Measurements from ENCODE around the gene ABCF3.
A peak's percentile ranks its signal among the peaks of the same experiment; 100 is the strongest.

ABCF3 gene

DNA sequence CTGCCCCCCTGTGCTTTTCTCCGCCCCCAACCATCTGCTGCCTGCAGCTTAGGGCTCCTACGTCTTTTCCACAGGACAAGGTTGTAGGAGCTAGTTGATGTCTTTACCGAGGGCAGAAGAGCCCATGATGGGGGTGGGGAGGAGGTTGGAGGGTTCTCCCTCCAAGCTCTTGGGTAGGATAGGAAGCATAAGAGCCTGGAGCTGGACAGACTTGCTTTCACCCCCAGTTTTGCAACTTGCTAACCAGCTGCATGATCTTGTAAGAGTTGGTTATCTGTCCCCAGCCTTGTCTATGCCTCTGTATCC, 856 bp downstream of the ABCF3 start:
- no peak for DNase-seq (ENCODE audit: low read depth in 2 of 2)

DNA sequence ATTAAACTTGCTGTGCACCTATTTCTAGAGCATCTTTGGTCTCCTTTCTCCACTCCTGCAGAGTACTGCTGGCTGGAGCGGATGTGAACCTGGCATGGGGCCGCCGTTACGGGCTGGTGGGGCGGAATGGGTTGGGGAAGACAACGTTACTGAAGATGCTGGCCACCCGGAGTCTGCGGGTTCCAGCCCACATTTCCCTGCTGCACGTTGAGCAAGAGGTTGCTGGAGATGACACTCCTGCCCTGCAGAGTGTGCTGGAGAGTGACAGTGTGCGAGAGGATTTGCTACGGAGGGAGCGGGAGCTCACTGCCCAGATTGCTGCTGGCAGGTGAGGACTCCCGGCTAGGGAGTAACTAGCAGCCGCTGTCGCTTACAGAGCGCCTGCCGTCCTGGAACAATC, 2.1 kb downstream of the ABCF3 start:
- no peak for DNase-seq (ENCODE audit: low read depth in 2 of 2)

DNA sequence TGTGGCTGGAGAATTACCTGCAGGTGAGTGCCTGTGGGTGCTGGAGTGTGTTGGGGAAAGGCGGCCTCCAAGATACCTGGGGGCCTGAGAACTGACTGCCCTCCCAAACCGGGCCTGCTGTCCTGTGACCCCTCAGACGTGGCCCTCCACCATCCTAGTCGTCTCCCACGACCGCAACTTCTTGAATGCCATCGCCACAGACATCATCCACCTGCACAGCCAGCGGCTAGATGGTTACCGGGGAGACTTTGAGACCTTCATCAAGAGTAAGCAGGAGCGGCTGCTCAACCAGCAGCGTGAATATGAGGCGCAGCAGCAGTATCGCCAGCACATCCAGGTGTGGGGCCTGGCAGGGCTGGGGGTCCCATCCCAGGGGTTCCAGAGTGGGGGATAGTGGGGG, 3.4 kb downstream of the ABCF3 start:
- DNase-seq (ENCODE audit: low read depth in 2 of 2), result no peak

DNA sequence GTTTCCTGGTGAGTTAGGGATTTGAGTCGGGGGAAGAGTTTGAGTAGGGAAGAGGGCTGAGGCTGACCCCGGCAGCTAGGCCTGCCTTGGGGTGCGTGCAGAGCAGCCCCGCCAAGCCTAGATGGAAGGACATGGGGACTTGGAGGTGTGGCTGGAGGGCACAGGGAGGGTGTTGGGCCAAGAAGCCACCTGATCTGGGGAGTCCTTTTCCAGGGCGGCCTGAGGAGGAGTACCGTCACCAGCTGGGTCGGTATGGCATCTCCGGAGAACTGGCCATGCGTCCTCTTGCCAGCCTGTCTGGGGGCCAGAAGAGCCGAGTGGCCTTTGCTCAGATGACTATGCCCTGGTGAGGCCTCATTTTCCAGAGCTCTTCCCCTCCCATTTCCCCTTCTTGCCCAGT, 6.9 kb downstream of the ABCF3 start:
- no peak for DNase-seq (ENCODE audit: low read depth in 2 of 2)

DNA sequence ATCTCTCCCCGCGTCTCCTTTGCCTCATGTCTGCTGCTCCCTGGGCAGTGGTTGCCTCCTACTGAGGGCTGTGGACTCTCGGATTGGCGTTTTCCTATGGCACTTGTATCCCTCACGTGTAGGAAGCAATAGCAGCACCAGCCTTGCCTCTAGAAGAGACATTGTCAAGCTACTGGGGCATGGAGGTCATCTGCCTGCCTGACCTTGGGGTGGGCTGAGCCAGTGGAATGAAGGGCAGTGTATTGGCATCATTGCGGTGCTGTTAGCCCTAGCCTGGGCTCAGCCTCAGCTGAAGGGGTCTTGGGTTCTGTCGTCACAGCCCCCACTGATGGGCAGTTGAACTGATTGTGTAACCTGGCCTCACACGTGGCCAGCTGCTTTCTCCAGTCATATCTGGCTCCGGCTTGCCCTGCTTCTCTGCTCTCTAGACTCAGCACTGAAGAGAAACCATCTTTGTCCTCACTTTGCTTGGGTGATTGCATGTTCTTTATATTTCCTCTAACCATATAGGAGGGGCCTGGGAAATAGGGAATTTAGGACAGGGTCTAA, 8.1 kb downstream of the ABCF3 start:
- no peak for DNase-seq (ENCODE audit: low read depth in 2 of 2)

DNA sequence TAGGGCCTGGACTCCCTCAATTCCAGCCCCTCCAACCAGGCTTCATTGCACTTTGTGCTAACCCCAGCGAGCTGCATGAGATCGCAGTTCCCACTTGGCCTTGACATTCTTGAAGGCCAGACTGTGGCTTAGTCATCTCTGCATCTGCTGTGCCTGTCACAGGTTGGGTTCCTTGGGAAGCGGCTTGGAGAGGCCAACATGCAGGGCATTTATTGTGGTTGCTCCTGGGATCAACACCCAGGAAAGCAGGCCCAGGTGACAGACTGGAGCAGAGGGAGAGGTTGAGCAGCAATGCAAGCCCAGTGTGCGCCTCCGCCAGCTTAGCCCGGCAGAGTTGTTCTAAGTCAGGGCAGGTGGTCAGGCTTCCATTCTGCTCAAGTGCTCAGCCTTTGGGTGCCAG, 10.5 kb downstream of the ABCF3 start:
- no peak for DNase-seq (ENCODE audit: low read depth in 2 of 2)

DNA sequence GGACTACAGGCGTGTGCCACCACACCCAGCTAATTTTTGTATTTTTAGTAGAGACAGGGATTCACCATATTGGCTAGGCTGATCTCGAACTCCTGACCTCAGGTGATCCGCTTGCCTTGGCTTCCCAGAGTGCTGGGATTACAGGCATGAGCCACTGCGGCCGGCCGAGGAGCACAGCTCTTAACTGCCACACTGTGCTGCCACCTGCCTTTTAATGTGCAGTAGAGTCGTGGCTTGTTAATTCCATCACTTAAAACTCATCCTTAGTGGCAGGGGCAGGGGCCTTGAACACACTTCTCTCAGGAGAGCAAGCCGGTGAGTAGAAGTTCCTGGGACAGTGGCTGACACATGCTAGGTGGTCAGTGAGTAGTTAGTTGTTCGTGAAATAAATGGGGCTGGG, 12.5 kb downstream of the ABCF3 start:
- DNase-seq (ENCODE audit: low read depth in 2 of 2), result no peak

DNA sequence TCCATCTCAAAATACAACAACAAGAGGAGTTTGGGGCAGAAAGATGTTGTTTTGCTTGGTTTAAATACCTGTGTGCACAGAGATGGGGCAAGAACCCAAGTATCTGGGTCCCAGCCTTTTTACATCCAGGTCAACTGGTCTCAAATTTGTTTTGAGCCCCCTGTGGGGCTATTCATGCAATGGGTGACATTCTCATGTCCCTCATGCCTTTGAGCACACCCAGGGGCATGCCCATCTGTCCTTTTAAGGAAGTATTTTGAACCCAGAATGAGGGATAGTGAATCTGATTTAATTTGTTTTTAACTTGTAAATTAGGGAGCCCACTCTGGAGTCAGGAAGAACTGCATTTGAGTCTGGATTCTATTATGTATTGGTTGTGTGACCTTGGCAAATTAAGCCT, 14.8 kb downstream of the ABCF3 start:
- DNase-seq (ENCODE audit: low read depth in 2 of 2), result no peak

DNA sequence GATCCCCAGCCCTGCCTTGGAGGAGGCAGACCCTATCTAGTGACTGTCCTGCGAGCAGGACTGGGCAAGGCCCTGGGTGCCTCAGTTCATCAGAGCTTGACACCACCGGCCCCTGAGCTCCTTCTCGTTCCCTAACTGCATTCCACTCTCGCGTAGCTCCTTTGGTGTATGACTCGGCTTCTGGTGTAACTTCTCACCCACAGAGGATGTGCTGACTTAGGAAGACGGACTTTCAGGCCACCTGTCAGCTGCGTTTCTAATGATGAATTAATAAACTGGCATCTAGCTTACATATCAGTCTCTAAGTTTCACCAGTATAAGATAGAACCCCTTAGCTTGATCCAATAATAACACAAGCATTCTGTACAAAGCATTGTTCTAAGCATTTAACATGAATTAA, 17.5 kb downstream of the ABCF3 start:
- no peak for DNase-seq (ENCODE audit: low read depth in 2 of 2)

DNA sequence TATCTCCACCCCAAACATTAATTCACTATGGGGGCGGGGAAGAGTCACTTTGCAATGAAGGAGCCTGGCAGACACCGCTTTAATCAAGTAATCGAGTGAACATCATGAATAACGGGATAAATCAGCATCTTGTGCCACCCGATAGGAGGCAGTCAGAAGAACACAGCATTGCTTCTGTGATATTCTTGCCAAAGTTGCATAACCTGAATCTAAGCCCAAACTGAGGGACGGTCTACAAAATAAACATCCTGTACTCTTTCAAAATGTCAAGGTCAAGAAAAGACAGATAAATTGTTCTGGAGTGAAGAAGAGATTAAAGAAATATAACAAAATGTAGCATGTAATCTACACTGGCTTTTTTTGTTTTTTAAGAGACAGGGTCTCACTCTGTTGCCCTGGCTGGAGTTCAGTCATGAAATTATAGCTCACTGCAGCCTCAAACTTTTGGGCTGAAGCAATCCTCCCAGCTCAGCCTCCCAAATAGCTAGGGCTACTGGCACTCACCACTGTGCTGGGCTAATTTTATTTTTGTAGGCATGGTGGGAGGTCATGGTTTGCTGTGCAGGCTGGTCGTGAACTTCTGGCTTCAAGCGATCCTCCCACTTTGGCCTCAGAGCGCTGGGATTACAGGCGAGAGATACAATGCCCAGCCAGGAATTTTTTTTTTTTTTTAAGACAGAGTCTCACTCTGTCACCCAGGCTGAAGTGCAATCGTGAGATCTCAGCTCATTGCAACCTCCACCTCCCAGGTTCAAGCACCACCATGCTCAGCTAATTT, 23.3 kb downstream of the ABCF3 start:
- no peak for DNase-seq (ENCODE audit: low read depth in 2 of 2)

DNA sequence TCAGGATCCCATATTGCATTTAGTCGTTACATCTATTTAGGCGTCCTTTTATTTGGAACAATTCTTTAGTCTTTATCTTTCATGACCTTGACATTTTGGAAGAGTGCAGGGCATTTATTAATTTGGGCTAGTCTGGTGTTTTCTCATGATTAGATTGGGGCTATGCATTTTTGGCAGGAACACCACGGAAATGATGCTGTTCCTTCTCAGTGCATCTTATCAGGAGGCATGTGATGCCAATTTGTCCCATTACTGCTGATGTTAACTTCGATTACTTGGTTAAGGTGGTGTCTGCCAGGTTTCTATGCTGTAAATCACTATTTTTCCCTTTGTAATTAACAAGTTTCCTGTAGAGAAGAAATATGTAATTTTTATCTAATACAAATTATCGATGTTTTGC, 25.3 kb downstream of the ABCF3 start:
- no peak for DNase-seq (ENCODE audit: low read depth in 2 of 2)

DNA sequence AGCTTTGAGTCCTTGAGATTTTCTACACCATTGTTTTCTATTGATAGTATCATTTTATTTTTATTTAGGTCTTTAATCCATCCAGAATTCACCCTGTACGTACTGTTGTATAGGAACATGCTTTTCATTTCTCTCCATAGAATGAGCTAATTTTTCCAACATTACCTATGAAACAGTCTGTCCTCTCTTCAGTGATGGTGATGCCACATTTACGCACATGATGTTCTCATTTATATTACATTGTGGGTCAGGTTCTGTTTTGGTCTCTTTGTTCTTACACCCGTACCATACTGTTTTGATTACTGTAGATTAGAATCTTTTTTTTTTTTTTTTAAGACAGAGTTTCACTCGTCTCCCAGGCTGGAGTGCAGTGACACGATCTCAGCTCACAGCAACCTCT, 25.7 kb downstream of the ABCF3 start:
- DNase-seq (ENCODE audit: low read depth in 2 of 2), result no peak

DNA sequence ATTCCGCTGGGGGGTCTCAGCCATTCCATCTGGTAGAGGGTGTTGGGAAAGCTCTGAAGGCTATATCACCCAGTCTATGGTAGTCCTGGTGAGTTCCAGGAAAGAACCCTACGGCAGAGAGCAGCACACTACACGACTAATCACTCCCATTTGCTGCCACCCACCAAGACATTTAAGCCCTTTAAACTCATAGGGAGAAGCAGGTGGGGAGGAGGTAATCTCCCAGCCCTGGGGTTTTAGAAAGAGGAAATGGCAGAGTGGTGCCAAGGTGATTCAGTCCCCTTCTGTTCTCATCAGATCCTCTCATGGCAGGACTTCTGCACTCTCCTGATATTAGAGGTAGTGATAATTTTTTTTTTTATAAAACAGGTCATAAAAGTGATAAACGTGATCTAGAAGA, 32.8 kb downstream of the ABCF3 start:
- DNase-seq (ENCODE audit: low read depth in 2 of 2), result no peak

DNA sequence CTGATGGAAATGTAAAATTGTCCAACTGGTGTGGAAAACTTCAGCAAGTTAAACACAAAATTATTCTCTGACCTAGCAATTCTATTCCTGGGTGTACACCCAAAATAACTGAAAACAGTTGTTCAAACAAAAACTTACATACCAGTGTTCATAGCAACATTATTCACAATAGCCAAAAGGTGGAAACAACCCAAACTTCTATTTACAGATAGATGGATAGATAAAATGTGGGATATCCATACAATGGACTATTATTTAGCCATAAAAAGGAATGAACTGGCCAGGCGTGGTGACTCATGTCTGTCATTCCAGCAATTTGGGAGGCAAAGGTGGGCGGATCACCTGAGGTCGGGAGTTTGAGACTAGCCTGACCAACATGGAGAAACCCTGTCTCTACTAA, 36.5 kb downstream of the ABCF3 start:
- no peak for DNase-seq (ENCODE audit: low read depth in 2 of 2)

DNA sequence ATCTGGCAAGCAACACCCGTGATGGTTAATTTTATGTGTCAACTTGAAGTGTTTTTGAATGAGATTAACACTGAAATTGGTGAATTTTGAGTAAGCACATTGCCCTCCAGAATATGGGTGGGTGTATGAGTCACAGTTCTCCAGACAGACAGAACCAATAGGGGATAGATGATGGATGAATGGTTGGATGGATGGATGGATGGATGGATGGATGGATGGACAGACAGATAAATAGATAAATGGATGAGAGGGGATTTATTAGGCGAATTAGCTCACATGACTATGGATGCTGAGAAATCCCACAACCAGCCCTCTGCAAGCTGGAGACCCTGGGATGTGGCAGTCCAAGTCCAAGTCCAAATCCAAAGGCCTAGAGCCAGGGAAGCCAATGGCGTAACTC, 37.9 kb downstream of the ABCF3 start:
- DNase-seq (ENCODE audit: low read depth in 2 of 2), result no peak

DNA sequence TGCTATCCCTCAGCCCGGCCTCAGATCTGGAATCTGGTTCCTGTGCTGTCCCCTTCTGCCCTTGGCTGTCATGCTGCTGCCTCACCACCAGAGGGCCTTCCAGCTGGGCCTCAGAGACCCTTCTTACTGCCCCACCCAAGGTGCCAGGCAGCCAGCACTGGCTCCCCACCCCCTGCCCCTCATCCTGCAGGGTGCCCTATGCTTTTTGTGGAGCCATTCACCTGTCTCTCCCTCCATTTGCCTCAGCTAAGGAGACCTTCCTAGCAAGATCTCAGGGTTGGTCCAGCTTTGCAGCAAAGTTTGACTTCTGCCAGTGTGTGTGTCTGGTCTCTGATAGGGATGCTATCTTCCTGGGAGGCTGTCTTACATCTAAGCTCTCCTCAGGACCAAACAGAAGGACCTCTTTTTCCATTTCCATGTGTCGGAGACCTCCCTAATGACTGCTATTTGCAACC, 41.5 kb downstream of the ABCF3 start:
- DNase-seq (ENCODE audit: low read depth in 2 of 2), result peak in 1 of 2 donors; percentile 33

DNA sequence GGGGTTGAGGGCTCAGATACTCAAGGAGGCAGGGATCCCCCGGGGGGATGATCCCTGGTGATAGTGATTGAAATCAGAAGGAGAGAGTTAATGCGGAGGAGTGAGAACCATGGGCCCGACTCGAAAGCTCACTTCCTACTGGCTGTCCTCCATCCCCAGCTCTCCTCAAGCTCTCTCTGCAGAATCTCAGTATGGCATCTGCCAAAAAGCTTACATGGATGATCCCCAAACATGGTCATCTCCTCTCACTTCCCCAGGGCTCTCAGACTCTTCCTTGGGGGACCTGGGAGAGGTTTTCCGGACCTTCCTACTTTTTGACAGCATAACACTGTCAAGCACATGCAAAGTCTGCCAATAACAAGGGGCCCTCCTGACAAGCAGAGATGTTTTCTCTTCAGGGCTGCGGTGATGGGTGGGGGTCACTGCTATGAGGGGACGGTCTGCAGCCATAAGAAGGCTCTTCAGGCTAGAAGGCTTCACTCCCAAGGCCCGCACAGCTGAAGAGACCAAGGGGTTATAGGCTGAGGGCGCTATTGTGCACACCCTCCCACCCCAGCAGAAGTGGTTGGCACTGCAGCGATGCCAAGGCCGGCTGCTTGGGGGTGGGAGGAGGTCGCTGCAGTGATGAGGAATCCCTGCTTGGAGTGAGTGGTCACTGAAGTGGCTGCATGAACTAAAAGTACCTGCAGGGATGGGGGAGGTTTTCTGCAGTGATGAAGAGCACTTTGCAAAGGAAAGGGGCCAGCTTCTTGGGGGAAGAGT, 42.6 kb downstream of the ABCF3 start:
- no peak for DNase-seq (ENCODE audit: low read depth in 2 of 2)

DNA sequence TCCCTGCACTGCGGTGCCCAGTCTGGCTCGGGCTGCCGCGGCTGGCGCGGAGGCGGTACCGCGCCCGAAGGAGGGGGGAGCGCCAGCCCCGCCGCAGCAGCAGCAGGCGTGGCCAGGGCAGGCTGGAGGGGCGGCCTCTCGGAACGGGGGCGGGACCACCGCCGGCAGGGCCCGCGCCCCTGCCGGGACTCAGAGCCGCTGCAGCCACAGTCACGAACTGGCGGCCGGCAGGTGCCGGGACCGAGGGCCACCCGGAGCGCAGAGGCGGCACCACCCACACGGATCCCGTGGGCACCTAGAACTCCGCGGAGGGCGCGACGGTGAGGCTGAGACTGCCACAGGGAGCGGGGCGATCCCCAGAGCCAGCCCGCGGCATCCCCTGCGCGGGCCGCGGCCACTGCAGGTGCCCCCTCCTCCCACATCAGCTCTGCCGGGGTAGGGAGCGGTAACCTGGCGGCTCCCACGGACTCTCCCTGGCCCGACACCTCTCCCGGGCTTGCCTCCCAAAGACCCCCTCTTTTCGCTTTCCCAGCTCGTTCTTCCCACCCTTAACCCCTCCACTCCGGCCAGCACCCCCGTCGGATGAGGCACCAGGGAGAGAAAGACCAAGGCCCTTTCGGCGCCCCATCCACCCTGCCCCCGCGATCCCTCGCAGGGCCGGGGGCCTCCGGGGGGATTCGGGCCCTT, 43.5 kb downstream of the ABCF3 start, which contains the start of gene VWA5B2:
Gene VWA5B2, plus strand, starts transcription at position 192 of the 687 bp plus-strand sequence. CDS start 944 bp downstream, outside the sequence.
- DNase-seq (ENCODE audit: low read depth in 2 of 2), result peak; percentile 18 to 71

DNA sequence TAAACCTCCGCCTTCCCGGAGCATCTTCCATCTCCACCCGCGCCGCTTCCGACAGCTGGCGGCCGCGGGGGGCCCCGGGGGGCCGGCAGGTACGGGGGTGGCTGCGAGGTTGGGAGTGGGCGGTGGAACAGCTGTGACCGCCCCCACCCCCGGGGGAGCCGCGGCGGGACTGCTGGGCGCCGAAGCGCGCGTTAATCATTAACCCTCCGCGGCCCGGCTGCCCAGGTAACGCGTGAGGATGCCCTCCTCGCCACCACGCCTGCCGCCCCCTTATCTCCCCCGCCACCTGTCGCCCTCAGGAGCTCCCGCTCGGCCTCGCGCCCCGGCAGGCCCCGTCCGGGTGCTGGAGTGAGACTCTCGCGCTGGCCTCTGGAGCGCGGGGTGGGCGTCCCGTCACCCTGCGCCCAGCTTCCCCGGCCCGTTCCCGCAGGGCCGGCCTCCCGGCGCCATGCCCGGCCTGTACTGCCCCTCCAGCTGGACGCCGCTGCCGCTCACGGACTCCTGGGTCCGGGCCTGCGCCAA, 44.1 kb downstream of the ABCF3 start:
- peak in 1 of 2 donors; percentile 33 for DNase-seq (ENCODE audit: low read depth in 2 of 2)

DNA sequence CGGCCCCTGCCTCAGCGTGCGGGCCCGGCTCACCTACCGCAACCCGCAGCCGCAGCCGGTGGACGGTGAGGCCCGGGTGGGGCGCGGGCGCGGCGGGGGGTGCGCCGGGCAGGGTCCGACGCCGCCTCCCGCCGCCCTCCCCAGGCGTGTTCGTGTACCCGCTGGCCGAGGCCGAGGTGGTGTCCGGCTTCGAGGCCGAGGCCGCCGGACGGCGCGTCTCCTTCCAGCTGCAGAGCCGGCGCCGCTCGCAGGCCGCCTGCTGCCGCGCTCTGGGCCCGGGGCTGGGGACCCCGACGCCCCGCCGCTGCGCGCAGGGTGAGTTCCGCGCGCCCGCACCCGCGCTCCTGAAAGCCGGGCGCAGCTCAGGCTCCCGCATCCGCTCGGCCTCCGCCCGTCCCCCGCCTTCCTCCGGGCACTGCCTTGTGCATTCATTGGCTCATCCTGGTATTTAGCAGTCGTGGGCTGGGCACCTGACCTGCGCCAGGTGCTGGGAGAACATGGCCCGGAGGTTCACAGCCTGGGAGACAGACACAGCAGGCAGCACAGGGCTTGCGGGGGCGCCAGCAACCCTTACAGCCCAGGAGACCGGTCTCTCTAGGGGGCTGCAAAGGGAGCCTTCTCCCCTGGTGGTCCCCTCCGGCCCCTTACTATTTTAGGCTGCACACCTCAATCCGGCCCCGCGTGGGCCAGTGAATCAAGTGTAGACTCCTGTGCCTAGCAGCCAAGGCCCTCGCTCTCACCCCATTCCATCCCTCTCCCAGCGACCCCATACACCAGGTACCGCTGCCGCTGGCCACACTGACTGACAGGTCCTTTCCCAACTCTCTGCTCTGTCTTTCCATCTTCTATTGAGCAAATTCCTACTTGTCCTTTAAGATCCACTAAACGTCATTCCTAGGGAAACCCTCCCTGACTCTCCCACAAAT, 44.9 kb downstream of the ABCF3 start:
- no peak for DNase-seq (ENCODE audit: low read depth in 2 of 2)

DNA sequence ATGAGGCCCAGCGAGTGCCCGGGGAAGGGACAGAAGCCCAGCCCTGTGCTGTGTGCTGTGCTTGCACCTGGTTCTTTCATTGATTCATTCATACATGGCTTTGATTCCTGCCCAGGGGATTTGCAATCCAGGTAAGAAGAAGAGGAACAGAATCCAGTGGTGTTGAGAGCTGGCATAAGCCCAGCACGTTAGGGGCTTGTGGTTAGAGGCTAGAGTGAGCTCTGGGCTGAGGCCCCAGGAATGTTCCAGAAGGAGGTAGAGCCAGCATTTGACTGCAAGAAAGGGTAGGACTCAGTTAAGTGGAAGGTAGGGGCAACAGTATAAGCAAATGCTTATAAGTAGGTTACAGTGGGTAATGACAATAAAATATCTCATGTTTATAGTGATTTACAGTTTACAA, 45.7 kb downstream of the ABCF3 start:
- no peak for DNase-seq (ENCODE audit: low read depth in 2 of 2)
